ENCODE measurements around the gene EN1.

EN1 gene

GRCh38 chr2:118842661-118843482, 4.6 kb downstream of the EN1 start:
- no peak for DNase-seq

DNA sequence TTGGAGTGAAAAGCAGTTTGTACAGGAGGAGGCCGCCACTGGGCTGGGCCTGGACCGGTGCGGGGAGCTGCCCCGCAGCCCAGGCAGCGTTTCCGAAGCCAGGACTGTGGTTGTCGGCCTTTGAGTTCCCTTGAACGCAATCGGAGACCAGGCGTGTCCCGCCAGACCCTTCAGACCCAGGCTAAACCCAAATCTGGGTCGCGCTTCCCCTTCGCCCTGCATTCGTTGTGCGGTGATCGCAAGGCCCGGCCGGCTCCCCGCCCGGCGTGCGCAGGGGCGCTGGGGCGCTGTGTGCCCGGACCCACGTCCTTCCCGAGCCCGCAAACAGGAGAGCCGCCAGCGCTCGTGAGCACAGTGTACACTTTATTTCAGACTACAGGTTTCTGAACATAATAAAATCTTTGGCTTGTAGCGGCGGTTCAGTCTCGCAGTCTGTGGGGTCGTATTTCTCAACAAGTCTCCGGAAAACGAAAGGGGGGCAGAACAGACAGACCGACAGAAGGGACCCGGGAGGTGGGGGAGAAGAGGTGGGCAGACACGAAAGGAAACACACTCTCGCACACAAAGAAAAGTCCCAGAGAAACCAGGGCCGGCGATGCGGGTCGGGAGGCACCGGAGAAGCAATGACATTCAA, 5.5 kb downstream of the EN1 start:
- DNase-seq = no peak

- no peak for DNase-seq
These were observed 6.0 kb downstream of the EN1 start for GRCh38 chr2:118841450-118841827.

DNA sequence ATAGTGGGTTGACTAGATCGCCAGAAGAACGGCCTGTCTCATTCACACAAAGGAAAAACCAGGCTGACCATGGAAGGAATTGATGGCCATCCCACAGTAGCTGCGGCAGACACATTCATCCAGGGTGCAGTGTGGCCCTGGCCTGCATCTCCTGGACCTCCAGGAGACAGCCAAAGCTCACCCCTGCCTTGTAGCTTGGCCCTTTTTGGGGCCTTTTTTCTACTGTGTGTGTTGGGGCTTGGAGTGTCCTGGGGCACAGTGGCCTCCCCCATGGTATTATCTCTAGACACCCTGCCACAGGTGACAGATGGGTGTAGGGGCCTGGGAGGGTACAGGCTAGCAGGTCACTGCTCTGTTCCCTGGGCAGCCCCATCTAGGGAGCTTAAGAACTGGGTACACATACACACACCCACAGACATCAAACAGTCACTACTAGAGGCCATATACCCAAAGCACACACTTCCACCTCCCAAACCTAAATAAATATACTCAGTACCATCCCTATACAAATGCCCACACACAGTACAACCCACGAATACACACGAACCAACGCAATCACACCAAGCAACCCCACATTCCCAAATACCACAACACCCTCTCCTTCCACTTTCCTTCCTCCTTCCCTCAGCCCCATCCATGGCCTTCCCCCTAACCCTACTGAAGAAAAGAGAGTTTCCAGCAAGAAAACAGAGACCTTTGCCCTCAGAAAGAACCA, 8.6 kb downstream of the EN1 start:
- no peak for DNase-seq

GRCh38 chr2:118837621-118838020, 9.8 kb downstream of the EN1 start:
- no peak for DNase-seq

- no peak for DNase-seq
These were observed 10.4 kb downstream of the EN1 start for GRCh38 chr2:118837067-118837466.

GRCh38 chr2:118836411-118836930, 11.0 kb downstream of the EN1 start:
- no peak for DNase-seq

DNA sequence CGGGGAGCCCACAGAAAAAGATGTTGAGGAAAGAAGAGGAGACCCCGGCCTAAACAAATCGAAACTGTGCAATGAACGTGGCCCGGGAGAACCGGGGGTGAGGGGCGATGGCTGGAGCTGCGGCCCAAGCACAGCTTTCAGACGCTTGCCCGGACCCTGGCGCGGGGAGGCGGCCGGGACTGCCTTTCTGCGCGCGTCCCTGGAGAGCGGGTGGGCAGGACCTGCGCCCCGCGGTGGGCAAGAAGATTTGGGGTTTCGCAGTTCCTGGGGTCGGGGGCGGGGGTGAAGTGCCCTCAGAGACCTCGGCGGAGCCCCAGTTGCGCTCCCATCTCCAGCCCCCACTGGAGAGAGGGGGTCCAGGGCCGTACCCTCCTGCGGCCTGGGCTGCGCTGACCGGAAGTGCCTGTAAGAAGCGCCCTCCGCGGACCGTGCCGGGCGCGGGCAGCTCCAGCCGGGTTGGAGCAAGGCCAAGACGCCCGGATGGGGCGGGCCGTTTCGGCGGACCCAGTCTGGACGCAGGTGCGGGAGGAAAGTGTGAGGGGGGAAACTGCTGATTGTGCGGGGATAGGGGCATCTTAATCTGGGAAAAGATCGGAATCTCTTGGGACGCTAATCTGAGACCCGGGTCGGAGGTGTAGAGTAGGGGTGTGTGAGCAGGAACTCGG, 11.6 kb downstream of the EN1 start:
- DNase-seq = no peak

GRCh38 chr2:118834901-118835745, 12.3 kb downstream of the EN1 start:
- DNase-seq = no peak

- no peak for DNase-seq
These were observed 13.0 kb downstream of the EN1 start for GRCh38 chr2:118834440-118834810.

GRCh38 chr2:118833716-118834439, 13.6 kb downstream of the EN1 start:
- DNase-seq = no peak

- no peak for DNase-seq
These were observed 14.4 kb downstream of the EN1 start for GRCh38 chr2:118832791-118833715.

DNA sequence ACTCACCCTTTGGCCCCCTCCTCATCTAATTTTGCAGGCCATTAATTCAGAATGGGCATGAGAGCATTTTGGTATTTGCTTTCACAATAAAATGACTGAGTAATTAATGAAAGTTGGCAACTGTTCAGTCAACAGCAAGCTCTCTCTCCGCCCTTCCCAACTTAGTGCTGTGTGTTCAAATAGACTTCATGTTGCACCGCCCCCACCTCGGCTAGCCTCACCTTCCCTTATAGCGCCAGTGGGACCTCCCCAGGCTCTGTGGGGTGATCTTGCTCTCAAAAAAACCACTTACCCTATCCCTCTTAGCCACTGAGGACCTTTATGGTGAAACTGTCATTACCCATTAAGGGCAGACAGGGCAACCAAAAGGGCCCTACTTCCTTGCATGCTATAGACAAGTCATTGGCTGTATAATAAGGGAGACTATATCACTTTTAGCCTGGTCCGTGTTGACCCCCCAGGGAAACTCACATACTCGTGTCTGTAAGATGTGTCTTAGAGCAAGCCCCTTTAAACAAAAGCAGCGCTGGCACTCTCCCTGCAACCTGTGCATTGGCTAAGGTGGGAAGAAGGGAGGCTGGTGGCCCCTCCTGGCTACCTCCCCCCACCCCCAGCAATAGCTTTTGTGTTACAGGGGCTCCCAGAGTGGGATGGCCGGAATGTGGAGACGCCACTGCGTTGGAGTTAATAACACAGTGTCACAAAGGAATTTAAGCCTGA, 15.2 kb downstream of the EN1 start:
- DNase-seq = no peak

DNA sequence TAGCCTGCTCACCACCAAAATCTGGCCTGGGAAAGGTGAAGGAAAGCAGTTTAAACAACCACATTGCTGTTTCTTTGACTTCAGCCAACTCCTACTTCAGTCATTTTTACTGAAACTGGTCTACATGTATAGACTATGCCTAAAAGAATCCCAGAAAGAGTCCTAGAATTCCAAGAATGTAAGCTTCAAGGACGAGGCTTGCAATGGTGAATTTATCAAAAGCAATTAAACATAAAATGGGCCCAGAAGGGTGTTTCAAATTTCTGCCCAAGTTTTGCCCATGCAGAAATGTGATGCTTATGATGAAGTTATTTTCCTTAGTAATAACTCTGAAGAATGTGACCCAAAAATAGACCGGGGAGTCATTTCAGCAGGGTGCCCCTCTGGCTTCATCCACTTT, 16.6 kb downstream of the EN1 start:
- no peak for DNase-seq

GRCh38 chr2:118830118-118830517, 17.3 kb downstream of the EN1 start:
- no peak for DNase-seq

GRCh38 chr2:118826093-118826492, 21.4 kb downstream of the EN1 start:
- no peak for DNase-seq

DNA sequence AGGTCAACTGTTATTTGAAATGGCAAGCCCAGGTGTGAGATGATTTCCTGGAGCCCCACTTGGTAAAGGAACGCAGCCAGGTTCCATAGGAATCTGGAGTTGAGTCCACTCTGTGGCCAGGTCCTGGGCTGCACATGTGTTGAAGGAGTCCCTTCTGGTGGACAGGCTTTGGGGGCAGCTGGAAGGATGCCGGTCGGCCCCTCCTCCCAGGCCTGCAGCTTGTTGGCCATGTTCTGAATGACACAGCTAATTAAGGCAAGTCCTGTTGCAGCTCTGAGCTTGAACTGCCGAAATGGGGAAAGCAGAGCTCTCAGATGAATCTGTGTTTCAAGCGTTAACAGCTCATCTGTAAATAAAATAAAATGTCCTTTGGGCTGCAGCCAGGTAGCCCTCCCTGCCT, 23.8 kb downstream of the EN1 start:
- DNase-seq = no peak

DNA sequence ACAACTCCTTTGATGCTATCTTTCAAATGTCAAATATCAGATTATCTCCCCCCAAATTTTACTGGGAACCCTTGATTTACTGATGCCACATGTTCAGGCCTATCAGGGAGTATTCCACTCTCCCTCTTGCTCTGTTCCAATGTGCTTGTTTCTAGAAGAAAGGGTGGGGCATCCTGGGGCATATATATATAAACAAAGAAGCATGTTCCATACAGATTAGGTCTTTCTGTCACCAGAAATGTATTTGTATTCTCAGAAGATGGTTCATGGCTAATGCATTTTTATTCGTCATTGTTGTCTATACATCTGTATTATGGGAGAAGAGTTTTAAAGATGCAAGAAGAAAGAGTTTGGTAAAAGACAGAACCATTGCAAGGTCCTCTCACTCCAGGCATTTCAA, 24.9 kb downstream of the EN1 start:
- no peak for DNase-seq

GRCh38 chr2:118822015-118822414, 25.4 kb downstream of the EN1 start:
- no peak for DNase-seq

DNA sequence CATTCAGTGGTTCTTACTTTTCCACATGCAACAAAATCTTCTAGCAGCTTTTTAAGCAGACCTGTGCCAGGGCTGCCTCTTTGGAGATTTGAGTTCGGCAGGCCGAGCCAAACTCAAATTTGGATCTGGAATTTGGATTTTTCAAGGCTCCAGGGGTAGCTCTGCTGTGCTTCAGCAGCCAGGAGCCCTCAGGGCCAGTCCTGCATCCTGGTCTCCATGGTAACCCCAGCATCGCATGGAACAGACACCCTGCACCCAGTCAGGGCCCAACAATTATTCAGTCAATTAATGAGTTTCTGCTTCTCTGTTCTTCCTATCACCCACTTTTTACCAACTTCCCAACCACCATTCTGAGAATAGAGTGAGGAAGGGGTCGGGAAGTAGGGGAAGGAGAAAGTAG, 30.0 kb downstream of the EN1 start:
- DNase-seq = no peak

Data from CD4-positive, alpha-beta T cell treated with Interferon alpha-2 for 1 hour (primary cell).